Measurements from ENCODE around the gene CARD9. TPM values are rescaled to one million over a fixed set of nuclear protein-coding genes. Genes with fewer than 3 reads are reported as not detected.

The CARD9 gene
- total RNA-seq, 1 experiment from 2014 or later, result 5.6 TPM

DNA sequence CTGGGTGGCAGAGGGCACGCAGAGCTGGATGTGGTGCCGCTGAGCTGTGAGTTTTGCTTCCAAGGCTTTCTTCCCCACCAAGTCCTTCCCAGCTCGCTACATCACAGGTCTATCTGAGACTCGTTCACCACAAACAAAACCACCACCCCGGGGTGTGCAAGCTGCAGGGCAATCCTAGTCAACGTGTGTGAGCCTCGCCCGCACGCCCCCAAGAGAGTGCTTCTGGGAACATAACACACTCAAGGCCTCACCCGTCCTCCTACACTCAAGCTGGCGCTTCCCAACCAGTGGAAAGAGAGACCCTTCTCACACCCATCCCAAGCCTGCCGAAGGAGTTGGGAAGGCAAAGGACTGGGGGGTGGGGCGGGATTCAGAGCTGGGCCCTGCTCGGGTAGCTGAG, 15.9 kb upstream of the CARD9 start:
- DNase-seq, result no peak
- Histone ChIP-seq H2BK5ac (ENCODE audit: insufficient read length, low read length) (no peak overlapping the region), H3K9ac (ENCODE audit: extremely low read depth, insufficient read length, low read length) (no peak overlapping the region), H2BK12ac (ENCODE audit: insufficient read length, low read depth, low read length) (no peak overlapping the region), H2AK5ac (ENCODE audit: insufficient read length, low read length) (no peak overlapping the region), H3K56ac (ENCODE audit: insufficient read length, low read depth, low read length) (no peak overlapping the region), H3K23me2 (ENCODE audit: insufficient read length, low read depth, low read length, poor library complexity, severe bottlenecking) (no peaks in the 10 kb centered on the region), H2AFZ (ENCODE audit: low read length) (no peak overlapping the region), H3K79me1 (ENCODE audit: insufficient read depth, low read depth, low read length, poor library complexity, severe bottlenecking) (no peaks in the 10 kb centered on the region), H4K20me1 (ENCODE audit: control insufficient read depth, insufficient read depth, insufficient read length) (no peaks in the 10 kb centered on the region), H3T11ph (ENCODE audit: low read length) (no peak overlapping the region), H4K8ac (replicated peaks; ENCODE audit: insufficient read length, low read depth, low read length) (no peak overlapping the region), H3K14ac (ENCODE audit: insufficient read depth, low read length) (no peak overlapping the region), H3K23ac (ENCODE audit: insufficient read length, low read depth, low read length) (no peak overlapping the region), H3K9me3 (ENCODE audit: control insufficient read depth, low read depth, low read length) (no peaks in the 10 kb centered on the region), H3K18ac (ENCODE audit: insufficient read length, low read depth, low read length) (no peak overlapping the region), H3K79me2 (ENCODE audit: insufficient read depth, low read length) (no peaks in the 10 kb centered on the region), H2BK120ac (ENCODE audit: low read depth, low read length, poor library complexity, severe bottlenecking) (no peak overlapping the region), H3K27me3 (ENCODE audit: insufficient read depth, low read length) (no peaks in the 10 kb centered on the region), H3K4me2 (ENCODE audit: insufficient read depth, insufficient read length, low read length) (no peak overlapping the region), H3K27ac (ENCODE audit: insufficient read length, low read depth, low read length) (no peak overlapping the region), H2BK15ac (ENCODE audit: low read depth, low read length) (no peak overlapping the region), H3K4me1 (ENCODE audit: insufficient read depth, low read length) (no peaks in the 10 kb centered on the region), H2BK20ac (ENCODE audit: low read depth, low read length, poor library complexity, severe bottlenecking) (no peak overlapping the region), H4K5ac (ENCODE audit: insufficient read length, low read depth, low read length) (no peak overlapping the region), H4K91ac (ENCODE audit: insufficient read length, low read depth, low read length) (no peak overlapping the region), H3K4ac (ENCODE audit: low read depth, low read length) (no peak overlapping the region)
- Mint-ChIP-seq H3K4me1 (no peaks in the 10 kb centered on the region), H3K36me3 (ENCODE audit: insufficient read depth in 1 of 3, low read depth in 3 of 3) (peaks cover 43 to 79% (median 72%) of the 10 kb centered on the region in 3 experiments; a peak in 6 of 7 replicates), H3K9me3 (no peaks in the 10 kb centered on the region), H3K27ac (no peak overlapping the region), H3K4me3 (no peak overlapping the region), H3K27me3 (ENCODE audit: low read depth) (no peaks in the 10 kb centered on the region)
- TF ChIP-seq, protein P1, sequence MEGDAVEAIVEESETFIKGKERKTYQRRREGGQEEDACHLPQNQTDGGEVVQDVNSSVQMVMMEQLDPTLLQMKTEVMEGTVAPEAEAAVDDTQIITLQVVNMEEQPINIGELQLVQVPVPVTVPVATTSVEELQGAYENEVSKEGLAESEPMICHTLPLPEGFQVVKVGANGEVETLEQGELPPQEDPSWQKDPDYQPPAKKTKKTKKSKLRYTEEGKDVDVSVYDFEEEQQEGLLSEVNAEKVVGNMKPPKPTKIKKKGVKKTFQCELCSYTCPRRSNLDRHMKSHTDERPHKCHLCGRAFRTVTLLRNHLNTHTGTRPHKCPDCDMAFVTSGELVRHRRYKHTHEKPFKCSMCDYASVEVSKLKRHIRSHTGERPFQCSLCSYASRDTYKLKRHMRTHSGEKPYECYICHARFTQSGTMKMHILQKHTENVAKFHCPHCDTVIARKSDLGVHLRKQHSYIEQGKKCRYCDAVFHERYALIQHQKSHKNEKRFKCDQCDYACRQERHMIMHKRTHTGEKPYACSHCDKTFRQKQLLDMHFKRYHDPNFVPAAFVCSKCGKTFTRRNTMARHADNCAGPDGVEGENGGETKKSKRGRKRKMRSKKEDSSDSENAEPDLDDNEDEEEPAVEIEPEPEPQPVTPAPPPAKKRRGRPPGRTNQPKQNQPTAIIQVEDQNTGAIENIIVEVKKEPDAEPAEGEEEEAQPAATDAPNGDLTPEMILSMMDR (conservative IDR thresholded peaks at IDR 0.05), result no peak
- WGBS (ENCODE audit: extremely low coverage, insufficient read length, low lambda C conversion rate), result no CpG with 5 or more reads among the region's 14 CpGs

All from H9 (cell line).